ENCODE results near the gene MBOAT1.

MBOAT1 gene

GRCh38 chr6:20117474-20117873 is 94.8 kb downstream of the MBOAT1 start:
- no peak for ATAC-seq
- TF ChIP-seq OSR1 (CRISPR knock-in tag; IDR thresholded peaks at IDR 0.05) (no peak), PPARA (CRISPR knock-in tag; IDR thresholded peaks at IDR 0.05; ENCODE audit: borderline replicate concordance) (no peak), ESRRG (CRISPR knock-in tag; IDR thresholded peaks at IDR 0.05) (no peak), SNAI2 (CRISPR knock-in tag; IDR thresholded peaks at IDR 0.05) (no peak), ZNF8 (CRISPR knock-in tag; IDR thresholded peaks at IDR 0.05) (no peak), ZFP30 (CRISPR knock-in tag; IDR thresholded peaks at IDR 0.05) (no peak), CREB5 (CRISPR knock-in tag; IDR thresholded peaks at IDR 0.05; ENCODE audit: low read depth) (no peak), CSRNP3 (CRISPR knock-in tag; IDR thresholded peaks at IDR 0.05) (no peak), GLIS3 (CRISPR knock-in tag; IDR thresholded peaks at IDR 0.05) (no peak), ZNF70 (CRISPR knock-in tag; IDR thresholded peaks at IDR 0.05) (no peak), ZFP3 (CRISPR knock-in tag; IDR thresholded peaks at IDR 0.05) (no peak), POU6F1 (CRISPR knock-in tag; IDR thresholded peaks at IDR 0.05; ENCODE audit: borderline replicate concordance, low read depth) (no peak), ARNTL (CRISPR knock-in tag; IDR thresholded peaks at IDR 0.05; ENCODE audit: borderline replicate concordance, low read depth) (no peak), RARB (CRISPR knock-in tag; IDR thresholded peaks at IDR 0.05) (no peak), TCF4 (CRISPR knock-in tag; IDR thresholded peaks at IDR 0.05; ENCODE audit: borderline replicate concordance) (no peak), ISL1 (CRISPR knock-in tag; IDR thresholded peaks at IDR 0.05) (no peak)

- TF ChIP-seq ZNF8 (CRISPR knock-in tag; IDR thresholded peaks at IDR 0.05) (no peak), BACH2 (CRISPR knock-in tag; IDR thresholded peaks at IDR 0.05; ENCODE audit: borderline replicate concordance) (no peak), POU6F1 (CRISPR knock-in tag; IDR thresholded peaks at IDR 0.05; ENCODE audit: borderline replicate concordance, low read depth) (no peak), RARB (CRISPR knock-in tag; IDR thresholded peaks at IDR 0.05) (no peak), OSR1 (CRISPR knock-in tag; IDR thresholded peaks at IDR 0.05) (no peak), ZC3H10 (CRISPR knock-in tag; IDR thresholded peaks at IDR 0.05) (no peak), ESRRG (CRISPR knock-in tag; IDR thresholded peaks at IDR 0.05) (no peak)
- no peak for ATAC-seq
Measured at GRCh38 chr6:20116792-20117191, 95.5 kb downstream of the MBOAT1 start.

GRCh38 chr6:20115246-20115980 is 96.9 kb downstream of the MBOAT1 start:
- TF ChIP-seq ZNF8 (CRISPR knock-in tag; IDR thresholded peaks at IDR 0.05) = no peak
- TF ChIP-seq OSR1 (CRISPR knock-in tag; IDR thresholded peaks at IDR 0.05) = no peak
- TF ChIP-seq TCF4 (CRISPR knock-in tag; IDR thresholded peaks at IDR 0.05; ENCODE audit: borderline replicate concordance) = no peak
- no peak for TF ChIP-seq ZNF70 (CRISPR knock-in tag; IDR thresholded peaks at IDR 0.05)
- no peak for TF ChIP-seq TSHZ2 (CRISPR knock-in tag; IDR thresholded peaks at IDR 0.05)
- no peak for TF ChIP-seq GLIS3 (CRISPR knock-in tag; IDR thresholded peaks at IDR 0.05)
- no peak for TF ChIP-seq PPARA (CRISPR knock-in tag; IDR thresholded peaks at IDR 0.05; ENCODE audit: borderline replicate concordance)
- TF ChIP-seq TOX (CRISPR knock-in tag; IDR thresholded peaks at IDR 0.05; ENCODE audit: borderline replicate concordance) = no peak
- TF ChIP-seq ZC3H10 (CRISPR knock-in tag; IDR thresholded peaks at IDR 0.05) = no peak
- TF ChIP-seq CSDC2 (CRISPR knock-in tag; IDR thresholded peaks at IDR 0.05) = no peak
- no peak for TF ChIP-seq ZFP3 (CRISPR knock-in tag; IDR thresholded peaks at IDR 0.05)
- ATAC-seq = no peak

Data from SK-N-SH treated with all-trans-retinoic acid at 6 μM for 48 hours (cell line).